Measurements from ENCODE around the gene PPP1R14C.

DNA sequence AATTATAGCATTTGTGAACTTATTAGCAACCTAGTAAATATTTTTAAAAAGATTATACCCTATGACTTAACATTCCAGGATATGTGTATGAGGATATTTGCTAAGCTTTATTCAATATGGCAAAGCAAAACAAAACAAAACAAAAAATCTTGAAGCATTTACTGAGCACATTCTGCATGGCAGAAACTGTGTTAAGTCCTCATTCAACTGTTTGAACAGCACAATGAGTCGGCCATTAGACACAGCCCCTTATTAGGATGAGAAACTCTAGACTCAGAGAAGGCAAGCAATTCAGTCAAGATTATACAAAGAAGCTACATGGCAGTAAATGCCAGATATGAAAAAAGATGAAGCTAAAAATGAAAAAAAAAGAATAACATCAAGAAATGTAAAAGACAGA is 155.8 kb downstream of the PPP1R14C start:
- TF ChIP-seq, protein P1, sequence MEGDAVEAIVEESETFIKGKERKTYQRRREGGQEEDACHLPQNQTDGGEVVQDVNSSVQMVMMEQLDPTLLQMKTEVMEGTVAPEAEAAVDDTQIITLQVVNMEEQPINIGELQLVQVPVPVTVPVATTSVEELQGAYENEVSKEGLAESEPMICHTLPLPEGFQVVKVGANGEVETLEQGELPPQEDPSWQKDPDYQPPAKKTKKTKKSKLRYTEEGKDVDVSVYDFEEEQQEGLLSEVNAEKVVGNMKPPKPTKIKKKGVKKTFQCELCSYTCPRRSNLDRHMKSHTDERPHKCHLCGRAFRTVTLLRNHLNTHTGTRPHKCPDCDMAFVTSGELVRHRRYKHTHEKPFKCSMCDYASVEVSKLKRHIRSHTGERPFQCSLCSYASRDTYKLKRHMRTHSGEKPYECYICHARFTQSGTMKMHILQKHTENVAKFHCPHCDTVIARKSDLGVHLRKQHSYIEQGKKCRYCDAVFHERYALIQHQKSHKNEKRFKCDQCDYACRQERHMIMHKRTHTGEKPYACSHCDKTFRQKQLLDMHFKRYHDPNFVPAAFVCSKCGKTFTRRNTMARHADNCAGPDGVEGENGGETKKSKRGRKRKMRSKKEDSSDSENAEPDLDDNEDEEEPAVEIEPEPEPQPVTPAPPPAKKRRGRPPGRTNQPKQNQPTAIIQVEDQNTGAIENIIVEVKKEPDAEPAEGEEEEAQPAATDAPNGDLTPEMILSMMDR (IDR thresholded peaks at IDR 0.05): no peak
- no peak for TF ChIP-seq POLR2A (IDR thresholded peaks at IDR 0.05)

Measured in uterus (tissue), 2 donors.